ENCODE data around the gene HORMAD2.

The HORMAD2 gene

GRCh38 chr22:30167296-30167695 is 87.0 kb downstream of the HORMAD2 start:
- TF ChIP-seq POLR2A (IDR thresholded peaks at IDR 0.05; ENCODE audit: extremely low read depth, insufficient read length) (no peak), MYC (IDR thresholded peaks at IDR 0.05; ENCODE audit: low read depth, low read length) (no peak), MAX (IDR thresholded peaks at IDR 0.05; ENCODE audit: low read depth, low read length) (no peak), CTCF (IDR thresholded peaks at IDR 0.05; ENCODE audit: low read depth, low read length) (no peak)
- DNase-seq (ENCODE audit: low read depth) = no peak
- H3K4me3 ChIP-seq (ENCODE audit: low read depth, low read length) = no peak overlapping the region

- DNase-seq (ENCODE audit: low read depth) = no peak
- no peak overlapping the region for H3K4me3 ChIP-seq (ENCODE audit: low read depth, low read length)
- no peak for TF ChIP-seq CTCF (IDR thresholded peaks at IDR 0.05; ENCODE audit: low read depth, low read length)
- TF ChIP-seq POLR2A (IDR thresholded peaks at IDR 0.05; ENCODE audit: extremely low read depth, insufficient read length) = no peak
- no peak for TF ChIP-seq MYC (IDR thresholded peaks at IDR 0.05; ENCODE audit: low read depth, low read length)
- TF ChIP-seq MAX (IDR thresholded peaks at IDR 0.05; ENCODE audit: low read depth, low read length) = no peak
Observed at GRCh38 chr22:30167734-30168133, 87.5 kb downstream of the HORMAD2 start.

GRCh38 chr22:30169002-30169401 is 88.7 kb downstream of the HORMAD2 start:
- TF ChIP-seq MYC (IDR thresholded peaks at IDR 0.05; ENCODE audit: low read depth, low read length) (no peak), CTCF (IDR thresholded peaks at IDR 0.05; ENCODE audit: low read depth, low read length) (no peak), MAX (IDR thresholded peaks at IDR 0.05; ENCODE audit: low read depth, low read length) (no peak), POLR2A (IDR thresholded peaks at IDR 0.05; ENCODE audit: extremely low read depth, insufficient read length) (no peak)
- no peak for DNase-seq (ENCODE audit: low read depth)
- no peak overlapping the region for H3K4me3 ChIP-seq (ENCODE audit: low read depth, low read length)

- TF ChIP-seq POLR2A (IDR thresholded peaks at IDR 0.05; ENCODE audit: extremely low read depth, insufficient read length) (no peak), CTCF (IDR thresholded peaks at IDR 0.05; ENCODE audit: low read depth, low read length) (no peak), MYC (IDR thresholded peaks at IDR 0.05; ENCODE audit: low read depth, low read length) (no peak), MAX (IDR thresholded peaks at IDR 0.05; ENCODE audit: low read depth, low read length) (no peak)
- no peak overlapping the region for H3K4me3 ChIP-seq (ENCODE audit: low read depth, low read length)
- no peak for DNase-seq (ENCODE audit: low read depth)
Observed at GRCh38 chr22:30170129-30170528, 89.9 kb downstream of the HORMAD2 start.

GRCh38 chr22:30171008-30171407 is 90.7 kb downstream of the HORMAD2 start:
- no peak for DNase-seq (ENCODE audit: low read depth)
- TF ChIP-seq MYC (IDR thresholded peaks at IDR 0.05; ENCODE audit: low read depth, low read length) (no peak), CTCF (IDR thresholded peaks at IDR 0.05; ENCODE audit: low read depth, low read length) (no peak), MAX (IDR thresholded peaks at IDR 0.05; ENCODE audit: low read depth, low read length) (no peak), POLR2A (IDR thresholded peaks at IDR 0.05; ENCODE audit: extremely low read depth, insufficient read length) (no peak)
- H3K4me3 ChIP-seq (ENCODE audit: low read depth, low read length) = no peak overlapping the region

Measured in NB4 (cell line).